Eye (tissue), 1 donor: ENCODE results near the gene DUSP10.

Experiments used
- DNase-seq: peaks from one replicate; pipeline ENCODE4 v3.0.0-alpha.2; 2015

DUSP10 gene

DNA sequence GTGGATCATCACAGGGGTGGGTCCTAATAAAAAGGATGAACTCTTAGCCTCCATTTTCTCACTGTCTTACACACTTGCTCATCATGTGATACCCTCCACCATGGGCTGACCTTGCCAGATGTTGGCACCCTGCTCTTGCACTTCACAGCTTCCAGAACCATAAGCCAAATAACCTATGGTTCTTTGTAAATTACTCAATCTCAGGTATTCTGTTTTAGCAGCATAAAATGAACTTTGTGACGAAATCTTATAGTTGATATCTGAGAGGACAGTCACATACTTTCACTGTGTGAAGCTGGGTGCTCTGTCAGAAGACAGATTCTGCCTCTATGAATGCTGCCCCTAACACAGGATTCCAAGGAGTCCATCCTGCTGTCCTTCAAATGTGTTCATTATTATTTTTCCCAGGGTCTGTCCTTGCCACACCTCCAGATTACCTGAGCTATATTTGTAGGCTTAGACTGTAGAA, 13.8 kb downstream of the DUSP10 start:
- DNase-seq = no peak

DNA sequence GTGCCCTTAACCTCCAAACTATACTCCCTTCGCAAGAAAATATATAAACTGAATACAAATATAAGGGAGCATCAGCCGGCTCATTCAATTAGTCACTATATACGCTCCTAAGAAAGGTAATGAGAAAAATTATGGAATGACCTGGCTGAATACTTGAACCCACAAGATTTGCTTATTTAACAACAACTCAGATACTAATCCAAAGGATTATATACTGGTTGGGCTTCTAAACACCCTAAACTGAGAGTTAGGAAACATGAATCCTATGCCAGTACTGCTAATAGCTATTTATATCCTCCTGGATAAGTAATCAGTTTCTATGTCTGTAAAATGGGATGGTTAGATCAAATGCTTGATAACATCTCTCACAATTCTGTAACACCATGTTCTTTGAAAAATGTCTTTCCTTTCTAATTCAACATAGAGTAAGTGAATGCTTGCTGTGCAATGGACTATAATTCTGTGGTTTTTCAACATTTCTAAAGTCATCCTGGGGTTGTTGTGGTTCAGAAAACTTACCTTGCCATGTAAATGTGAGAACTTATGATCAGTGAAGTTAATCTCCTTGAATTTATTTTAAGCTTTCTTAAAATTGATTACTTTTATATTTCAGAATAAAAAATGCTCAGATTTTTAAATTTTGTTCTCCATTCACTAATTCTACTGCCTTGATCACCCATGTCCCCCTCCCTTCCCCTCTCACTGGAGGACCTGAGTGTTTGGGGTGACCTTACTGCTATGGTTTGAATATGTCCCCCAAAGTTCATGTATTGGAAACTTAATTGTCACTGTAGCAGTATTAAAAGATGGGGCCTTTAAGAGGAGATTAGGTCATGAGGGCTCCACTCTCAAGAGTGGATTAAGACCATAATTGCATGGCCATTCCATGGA, 14.5 kb downstream of the DUSP10 start:
- no peak for DNase-seq

DNA sequence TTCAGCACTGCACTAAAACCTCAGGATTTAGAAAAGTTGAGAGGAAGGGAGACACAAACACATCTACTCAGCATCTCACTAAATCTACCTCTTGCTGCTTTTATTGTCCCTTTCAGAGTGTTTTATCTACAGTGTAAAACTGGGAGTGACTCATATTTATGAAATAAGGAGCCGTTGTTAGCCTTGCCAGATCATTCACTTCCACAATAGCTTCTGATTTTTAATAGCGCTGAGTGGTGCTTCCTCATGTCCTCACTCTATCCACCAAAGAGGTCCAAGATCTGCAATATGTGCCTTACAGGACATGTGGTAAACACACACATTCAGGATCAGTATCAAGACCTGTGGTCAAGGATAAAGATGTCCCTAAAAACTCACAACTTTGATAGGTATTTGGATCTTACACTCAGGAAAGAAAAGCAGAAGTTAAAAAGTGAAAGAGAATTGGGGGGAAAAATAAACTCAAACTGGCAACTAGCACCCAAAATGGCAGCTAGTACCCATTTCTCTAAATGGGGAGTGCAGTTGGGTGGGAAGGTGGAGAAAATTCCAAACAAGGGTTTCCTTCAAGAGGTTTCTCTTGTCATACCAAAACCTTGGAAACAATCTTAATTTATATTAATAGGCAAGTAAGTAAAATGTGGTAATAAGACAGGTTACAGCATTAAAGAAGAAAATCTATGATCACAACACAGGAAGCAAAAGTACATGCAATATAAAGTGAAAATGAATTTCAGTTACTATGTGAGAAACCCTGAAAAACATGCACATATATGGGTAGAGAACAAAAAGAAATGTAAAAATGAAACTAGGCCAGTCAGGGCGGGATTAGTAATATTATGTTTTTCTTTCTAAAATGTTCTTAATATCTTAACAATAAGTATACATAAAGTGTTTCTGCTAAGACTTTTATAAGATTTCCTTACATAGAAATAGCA, 15.9 kb downstream of the DUSP10 start:
- no peak for DNase-seq

DNA sequence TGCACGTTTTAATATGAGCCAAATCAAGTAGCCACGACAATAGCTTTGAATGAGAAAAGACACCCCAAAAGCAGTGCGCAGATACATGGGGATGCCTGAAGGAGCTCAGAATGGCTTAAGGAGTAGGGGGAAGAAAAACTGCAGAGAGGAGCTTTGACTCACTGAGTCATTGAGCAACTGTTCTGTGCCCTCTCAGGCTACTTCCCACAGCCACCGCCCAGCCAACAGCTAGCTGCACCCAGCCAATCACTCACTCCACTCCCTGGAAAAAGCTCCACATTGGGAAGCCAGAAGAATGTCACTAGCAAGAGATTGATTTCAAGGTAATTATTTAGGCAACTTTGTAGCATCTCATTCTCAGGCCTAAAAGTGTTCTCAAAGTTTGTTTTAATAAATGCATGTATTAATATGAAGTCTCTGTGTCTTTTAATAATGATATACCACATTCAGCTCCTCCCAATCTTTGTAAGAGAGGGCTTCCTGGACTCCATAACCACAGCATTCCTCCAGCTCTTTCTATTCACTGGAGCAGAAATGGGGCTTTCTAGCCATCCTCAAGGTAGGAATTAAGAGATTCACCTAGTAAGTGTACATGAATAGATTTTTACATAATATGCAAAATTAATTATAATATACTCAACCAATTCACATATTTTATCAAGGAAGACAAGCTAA, 16.8 kb downstream of the DUSP10 start:
- DNase-seq = no peak

DNA sequence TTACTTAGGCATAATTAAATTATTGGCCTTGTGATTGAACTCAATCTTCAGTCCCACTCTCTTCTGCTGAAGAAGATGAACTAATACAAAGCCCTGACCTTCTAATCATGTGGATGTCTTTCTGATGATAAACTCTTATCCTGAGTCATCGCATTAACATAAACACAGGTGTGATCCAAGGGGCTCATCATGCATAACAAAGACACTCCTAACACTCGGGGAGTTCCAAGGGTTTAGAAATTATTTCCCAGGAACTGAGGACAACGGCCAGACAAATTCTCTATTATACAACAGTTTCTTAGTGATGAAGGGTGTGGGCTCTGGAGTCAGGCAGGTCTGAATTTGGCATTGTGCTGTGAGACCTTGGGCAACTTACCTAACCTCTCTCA, 18.0 kb downstream of the DUSP10 start:
- no peak for DNase-seq

DNA sequence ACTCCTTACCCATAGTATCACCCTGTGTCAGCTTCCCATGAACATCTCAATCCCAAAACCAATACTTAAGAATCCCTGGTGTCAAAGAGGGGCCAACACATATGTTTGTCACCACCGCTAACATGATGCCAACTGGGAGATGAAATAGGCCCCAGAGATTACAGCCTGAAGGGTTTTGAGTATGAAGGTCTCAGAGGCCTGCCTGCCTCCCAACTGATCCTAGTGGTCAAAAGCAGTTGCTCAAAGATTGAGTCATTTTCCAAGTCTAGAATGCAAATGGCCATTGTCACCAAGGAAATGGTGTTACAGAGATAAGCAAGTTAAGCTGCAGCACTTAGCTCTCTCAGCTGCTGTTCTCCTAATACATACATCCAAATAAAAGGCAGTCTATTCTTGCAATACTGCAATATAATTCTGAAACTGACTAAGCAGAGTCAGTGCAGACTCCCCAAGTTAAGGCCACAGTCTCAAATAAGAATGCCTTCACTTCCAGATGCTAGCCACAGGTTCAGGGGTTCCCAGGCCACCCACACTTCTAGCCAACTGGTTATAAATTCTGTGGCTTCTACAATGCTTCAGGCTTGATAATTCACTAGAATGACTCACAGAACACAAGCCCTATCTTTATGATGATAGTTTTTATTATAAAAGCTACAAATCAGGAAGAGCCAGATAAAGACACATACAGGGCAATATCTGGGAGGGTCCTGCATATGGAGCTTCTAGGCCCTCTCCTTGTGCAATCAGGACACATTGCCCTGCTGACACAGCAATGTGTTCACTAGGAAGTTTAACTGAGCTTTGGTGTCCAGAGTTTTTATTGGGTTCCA, 18.7 kb downstream of the DUSP10 start:
- DNase-seq = no peak

DNA sequence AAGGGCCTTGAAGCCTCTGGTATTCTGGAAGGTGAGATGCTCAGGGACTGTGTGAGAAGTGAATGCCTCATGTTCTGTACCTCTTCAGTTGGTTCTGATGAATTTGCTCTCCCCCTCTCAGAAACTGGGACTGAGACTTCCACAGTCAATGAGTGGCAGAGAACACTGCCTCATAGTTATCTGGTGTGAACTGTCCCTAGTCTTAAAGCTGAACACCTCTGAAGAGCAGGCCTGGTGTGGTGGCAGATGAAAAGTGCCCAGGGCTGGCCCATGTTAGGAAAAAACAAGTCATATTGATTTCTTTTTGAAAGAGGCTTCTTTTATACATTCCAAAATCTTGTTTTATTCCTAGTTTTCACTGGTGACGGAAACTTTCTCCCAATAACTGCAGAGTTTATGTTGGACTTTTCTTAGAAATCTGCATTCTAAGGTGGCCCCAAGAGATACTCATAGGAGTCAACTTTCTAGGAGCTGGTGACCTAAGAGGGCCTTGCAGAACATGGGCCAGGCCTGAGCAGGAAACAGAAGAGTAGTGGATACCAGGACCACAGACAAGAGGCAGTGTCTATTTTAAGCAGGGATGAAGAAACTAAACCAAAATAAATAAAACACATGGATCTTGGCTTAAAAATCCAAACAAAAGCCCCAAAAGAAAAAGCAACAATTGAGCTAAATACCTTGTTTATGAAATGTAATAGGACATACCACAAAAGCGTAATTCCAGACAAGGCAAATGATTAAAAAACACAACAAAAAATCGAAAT, 19.5 kb downstream of the DUSP10 start:
- DNase-seq = no peak

DNA sequence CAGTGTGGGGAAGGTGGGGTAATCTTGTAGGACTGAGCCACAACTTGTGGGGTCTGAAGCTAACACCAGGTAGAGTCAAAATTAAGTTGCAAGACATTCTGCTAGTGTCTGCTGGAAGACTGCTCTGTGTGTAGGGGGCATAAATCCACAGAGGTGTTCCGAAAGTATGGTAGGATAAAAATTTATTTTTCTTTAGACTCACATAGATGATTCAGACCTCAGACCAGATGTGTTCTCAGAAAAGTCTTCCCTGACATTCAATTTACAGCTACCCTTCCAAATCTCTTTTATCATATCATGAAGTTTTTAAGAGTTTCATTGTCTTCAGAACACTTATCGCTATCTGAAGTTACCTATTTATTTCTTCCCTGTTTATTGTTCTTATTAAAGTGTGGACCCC, 21.3 kb downstream of the DUSP10 start:
- no peak for DNase-seq

DNA sequence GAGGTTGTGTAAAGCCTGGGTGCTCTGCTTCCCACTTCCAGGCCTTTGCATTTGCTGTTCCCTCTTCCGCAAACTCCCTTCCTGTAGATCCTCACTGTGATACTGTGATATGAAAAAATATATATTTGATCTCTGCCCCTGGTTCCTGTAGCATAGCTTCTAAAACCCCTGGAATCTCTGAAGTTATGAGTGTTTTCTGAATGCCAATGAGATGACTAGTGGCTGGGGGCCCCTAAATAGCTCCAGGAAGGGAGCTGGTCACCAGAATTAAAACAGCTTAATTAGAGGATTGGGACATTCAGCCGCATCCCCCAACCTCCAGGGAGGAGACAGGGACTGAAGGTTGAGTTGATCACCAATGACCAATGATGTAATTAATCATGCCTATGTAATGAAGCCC, 21.9 kb downstream of the DUSP10 start:
- DNase-seq = no peak

DNA sequence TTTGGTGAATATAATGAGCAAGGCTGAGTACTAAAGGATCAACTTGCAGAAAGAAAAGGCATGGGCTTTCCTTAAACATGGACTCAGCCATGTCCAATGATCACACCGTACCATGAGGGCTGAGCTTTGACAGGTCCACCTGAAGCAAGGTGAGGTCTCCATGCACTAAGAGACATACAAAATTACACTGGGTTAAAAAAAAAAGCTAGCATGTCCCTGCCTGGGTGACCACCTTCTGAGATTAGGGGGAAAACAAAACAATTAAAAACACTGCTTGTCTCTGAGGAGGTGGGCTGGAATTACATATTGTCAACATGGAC, 22.7 kb downstream of the DUSP10 start:
- DNase-seq = no peak

DNA sequence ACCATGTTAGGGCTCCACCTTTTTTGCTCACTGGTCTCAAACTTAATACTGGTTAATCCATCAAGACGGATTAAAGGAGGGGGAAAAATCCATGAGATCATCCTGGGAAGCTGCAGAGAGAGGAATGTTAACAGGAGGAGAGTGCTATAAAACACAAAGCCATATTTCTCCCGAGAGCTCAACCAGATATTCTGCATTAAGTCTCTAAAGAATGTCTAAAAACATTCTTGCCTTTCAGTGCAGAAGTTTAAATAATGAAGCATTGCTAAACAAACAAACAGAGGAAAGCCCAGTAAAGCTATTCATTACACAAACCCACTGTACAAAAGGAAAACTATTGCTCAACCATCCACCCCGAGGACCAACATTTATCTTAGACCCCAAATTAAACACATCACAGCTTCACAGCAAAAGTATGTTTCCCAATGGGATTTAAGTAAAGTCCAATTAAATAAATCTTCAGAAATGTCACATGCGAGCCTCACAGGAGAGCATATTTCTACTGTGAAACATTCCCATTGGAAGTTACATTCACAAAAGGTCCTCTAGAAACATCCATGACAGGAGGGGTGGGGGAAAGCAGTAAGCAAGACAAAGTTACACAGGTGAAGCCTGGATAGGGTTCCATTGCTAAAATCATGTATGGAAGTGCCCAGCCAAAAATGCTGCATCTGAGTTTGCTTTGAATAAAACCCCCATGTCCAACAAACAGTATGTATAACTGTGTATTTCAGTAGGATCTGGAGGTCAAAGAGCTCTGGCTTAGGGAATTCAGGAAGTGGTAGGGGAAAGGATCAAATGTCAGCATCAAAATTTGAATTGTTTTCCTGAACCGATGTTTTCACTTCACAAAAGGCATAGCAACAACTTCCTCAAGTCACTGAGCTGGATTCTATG, 23.3 kb downstream of the DUSP10 start:
- peak; percentile 78 for DNase-seq

DNA sequence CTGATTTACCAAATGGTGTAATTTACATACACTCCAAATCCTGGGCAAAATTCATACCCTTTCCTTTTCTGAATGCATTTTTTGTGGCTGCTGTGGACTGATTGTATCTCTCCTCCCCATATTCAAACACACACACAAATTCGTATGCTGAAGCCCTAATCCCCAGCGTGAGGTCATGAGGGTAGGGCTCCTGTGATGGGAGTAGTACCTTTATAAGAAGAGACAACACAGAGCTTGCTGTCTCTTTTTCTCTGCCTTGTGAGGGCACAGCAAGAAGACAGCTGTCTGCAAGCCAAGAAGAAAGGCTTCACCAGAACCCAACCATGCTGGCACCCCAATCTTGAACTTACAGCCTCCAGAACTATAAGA, 24.4 kb downstream of the DUSP10 start:
- no peak for DNase-seq

DNA sequence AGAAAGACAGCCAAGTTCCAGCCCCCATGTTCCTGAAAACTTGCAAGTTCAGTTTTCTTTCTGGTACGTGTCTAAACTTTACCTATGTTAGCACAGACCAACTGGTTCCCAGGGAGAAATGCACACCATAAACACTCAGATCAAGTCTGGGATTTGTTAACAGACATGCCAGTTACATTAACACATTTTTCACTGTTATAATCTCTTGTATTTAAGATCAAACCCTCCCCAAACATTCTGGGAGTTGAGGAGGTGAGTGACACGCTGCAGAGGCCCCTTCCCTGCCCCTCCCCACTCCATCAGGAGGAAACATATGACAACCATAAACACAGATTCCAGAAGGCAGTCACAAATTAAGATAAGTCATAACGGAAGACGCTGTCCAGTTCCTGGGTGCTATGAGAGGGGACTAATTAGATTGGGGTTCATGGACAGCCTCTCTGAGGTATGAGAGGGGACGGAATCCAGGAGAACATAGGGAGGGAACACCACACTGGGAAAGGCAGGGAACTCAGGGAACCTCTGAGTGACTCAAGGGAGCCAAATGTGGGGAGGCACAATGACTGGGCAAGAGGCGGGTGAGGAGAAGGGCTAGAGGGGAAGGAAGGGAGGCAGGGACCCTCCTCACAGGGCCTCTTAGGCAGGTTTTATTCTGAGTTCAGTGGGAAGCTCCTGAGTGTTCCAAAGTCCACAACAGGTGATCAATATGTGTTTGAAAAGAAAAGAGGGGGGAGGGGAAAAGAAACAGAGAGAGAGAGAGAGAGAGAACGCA, 25.0 kb downstream of the DUSP10 start:
- peak; percentile 37 for DNase-seq

DNA sequence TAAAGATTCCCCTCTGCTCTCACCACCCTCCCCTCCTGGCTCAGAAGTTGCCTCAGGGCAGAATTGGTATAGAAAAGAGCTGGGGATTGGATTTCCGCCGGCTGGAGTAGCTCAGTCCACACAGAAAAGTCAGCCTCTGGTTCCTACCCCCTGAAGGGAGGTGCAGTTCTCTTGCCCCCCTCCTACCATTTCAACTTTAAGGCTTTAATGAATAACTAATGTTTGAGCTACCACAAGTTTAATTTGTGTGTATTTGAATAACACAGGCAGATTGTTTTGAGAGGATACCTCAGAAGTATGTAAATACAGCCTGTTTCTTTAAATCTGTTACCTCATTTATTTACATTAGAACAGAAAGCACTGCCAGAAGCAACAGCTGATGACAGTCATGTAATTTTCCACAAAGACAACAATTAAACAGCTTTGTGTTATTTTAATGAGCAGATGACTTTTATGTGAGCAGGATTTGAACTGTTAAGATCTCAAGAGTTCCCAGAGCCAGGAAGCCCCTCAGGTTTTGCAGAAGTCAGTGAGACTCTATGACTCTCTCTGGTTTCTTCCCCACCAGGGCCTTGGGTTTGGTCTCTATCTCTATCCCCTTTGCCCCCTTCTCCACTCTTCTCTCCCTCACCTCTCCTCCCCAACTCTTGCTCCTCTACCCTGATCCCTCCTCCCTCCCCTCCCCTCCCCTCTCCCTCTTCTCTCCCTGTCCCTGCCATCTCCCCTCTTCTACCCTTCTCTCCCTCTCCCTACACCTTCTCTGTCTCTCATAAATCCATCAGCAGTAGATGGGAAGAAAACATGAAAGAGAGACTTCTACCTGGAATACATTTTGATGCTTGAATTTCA, 26.3 kb downstream of the DUSP10 start:
- DNase-seq = peak; percentile 41

DNA sequence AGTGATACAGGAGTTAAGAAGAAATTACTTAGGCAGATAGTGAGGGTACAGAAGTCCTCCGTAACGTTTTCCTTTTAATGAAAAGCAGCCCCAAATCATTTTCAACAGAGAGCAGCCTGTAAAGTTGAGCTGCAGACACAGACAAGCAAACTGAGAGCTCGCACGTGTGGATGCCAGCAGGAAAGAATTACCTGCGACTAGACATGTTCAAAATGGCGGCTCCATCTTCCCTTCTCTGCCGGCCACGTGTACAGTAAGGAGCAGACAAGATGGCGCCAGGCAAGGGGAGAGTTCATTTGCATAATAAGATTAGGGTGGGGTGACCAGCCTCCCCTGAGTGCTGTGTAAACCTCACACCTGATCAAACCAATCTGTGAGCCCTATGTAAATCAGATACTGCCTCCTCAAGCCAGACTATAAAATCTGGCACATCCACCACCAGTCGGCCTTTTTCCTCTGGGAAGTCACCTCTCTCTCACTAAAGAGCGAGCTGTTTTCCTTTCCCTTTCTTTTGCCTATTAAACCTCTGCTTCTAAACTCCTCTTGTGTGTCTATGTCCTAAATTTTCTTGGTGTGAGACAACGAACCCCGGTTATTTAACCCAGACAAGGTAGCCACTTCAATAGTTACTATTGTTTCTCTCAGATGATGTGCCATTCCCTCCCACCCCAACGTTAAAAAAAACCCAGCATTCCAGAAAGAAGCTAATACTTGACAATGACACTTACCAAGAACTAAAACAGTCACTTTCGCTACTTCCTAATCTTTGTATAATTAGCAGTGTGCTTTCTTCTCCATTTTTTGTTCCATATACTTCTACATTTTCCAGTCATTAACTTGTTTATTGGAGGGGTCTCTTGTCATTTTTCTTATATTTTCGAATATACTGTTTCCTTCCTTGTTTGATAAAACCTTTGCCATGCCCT, 27.4 kb downstream of the DUSP10 start:
- no peak for DNase-seq

DNA sequence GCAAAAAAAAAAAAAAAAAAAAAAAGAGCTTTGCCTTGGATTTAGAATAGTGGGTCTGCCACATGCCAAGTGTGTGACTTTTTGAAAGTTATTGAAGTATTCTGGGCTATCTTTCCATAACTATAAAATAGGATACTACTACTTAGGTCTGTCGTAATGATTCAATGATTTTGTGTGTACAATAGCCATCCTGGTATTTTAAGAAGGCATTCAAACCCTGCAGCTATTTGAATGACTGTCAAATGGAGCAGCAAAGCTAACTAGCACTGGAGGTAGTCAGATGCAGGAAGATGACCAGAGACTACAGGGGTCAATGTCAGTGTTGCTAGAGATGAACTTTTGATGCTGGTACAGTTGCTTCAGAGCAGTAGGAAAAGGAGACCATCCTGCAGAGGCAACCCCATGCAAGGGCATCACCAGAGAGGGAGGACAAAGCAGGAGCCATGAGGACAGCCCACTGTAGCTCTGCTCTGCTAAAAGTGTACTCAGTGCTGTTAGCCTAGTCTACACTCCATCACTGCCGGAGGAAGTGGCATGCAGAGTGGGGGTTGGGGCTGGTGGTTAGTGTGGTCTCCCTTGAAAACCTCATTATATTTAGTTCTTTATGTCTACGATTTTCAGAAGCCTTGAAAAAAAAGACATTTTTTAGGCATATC, 29.0 kb downstream of the DUSP10 start:
- no peak for DNase-seq

DNA sequence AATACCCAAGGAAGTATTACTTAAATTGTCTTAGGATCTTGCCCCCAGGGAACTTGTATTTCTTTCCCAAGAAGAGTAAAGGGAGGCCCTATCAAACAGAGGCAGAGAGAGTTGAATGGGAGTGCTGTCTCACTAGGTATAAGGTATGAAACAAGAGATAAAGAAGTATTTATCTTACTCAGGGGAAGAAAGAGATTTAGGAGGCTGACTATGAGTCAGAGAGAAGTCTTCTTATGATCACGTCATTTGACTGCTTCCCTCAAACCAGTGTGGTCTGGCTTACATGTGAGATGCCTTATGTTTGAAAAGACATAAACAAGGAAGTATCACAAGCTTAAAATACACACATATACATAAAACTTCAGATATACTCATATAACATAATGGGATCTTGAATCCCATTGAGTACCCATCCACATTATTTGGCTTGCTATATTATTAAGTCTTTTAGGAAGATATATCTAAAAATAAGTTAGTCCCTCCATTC, 29.6 kb downstream of the DUSP10 start:
- no peak for DNase-seq
